OCI-M2 (cell line): Measurements from ENCODE around the gene TBCD.
"Not testable (repeated sequence)": the region's sequence is repeated elsewhere in the genome, so short reads cannot be mapped to it uniquely, and the experiment has no call there.

Experiments
- DNase-seq: peaks from one replicate; lab custom pipeline; 2025; ENCODE audit not compliant: unreplicated experiment; lab: John Stamatoyannopoulos, UW

The TBCD gene

GRCh38 chr17:82765371-82765770 is 13.5 kb downstream of the TBCD start:
- no peak for DNase-seq

GRCh38 chr17:82767041-82767754 is 15.3 kb downstream of the TBCD start:
- no peak for DNase-seq

GRCh38 chr17:82769041-82769440 is 17.2 kb downstream of the TBCD start:
- no peak for DNase-seq

GRCh38 chr17:82772026-82772425 is 20.2 kb downstream of the TBCD start:
- no peak for DNase-seq

- DNase-seq: not testable (repeated sequence)
Measured at GRCh38 chr17:82774456-82774855, 22.6 kb downstream of the TBCD start.

GRCh38 chr17:82775001-82775823 is 23.3 kb downstream of the TBCD start:
- DNase-seq: no peak

GRCh38 chr17:82776454-82776853 is 24.6 kb downstream of the TBCD start:
- no peak for DNase-seq

- not testable (repeated sequence) for DNase-seq
Measured at GRCh38 chr17:82777778-82778375, 26.0 kb downstream of the TBCD start.

GRCh38 chr17:82779541-82779940 is 27.7 kb downstream of the TBCD start:
- no peak for DNase-seq

GRCh38 chr17:82780195-82780594 is 28.3 kb downstream of the TBCD start:
- DNase-seq: no peak

- no peak for DNase-seq
Measured at GRCh38 chr17:82780971-82781893, 29.4 kb downstream of the TBCD start.

- DNase-seq: peak; percentile 7
Measured at GRCh38 chr17:82781894-82782274, 30.0 kb downstream of the TBCD start.

- DNase-seq: no peak
Measured at GRCh38 chr17:82782657-82783207, 30.9 kb downstream of the TBCD start.

- no peak for DNase-seq
Measured at GRCh38 chr17:82783498-82783897, 31.6 kb downstream of the TBCD start.

GRCh38 chr17:82785581-82785980 is 33.7 kb downstream of the TBCD start:
- DNase-seq: not testable (repeated sequence)

- no peak for DNase-seq
Measured at GRCh38 chr17:82786427-82786826, 34.6 kb downstream of the TBCD start.

- DNase-seq: no peak
Measured at GRCh38 chr17:82787081-82787848, 35.4 kb downstream of the TBCD start.

GRCh38 chr17:82788206-82789001 is 36.5 kb downstream of the TBCD start:
- DNase-seq: no peak

GRCh38 chr17:82789051-82789592 is 37.3 kb downstream of the TBCD start:
- DNase-seq: no peak
